H1 (cell line): Measurements from ENCODE around the gene ENPP1. TPM values are rescaled to one million over a fixed set of nuclear protein-coding genes. Genes with fewer than 3 reads are reported as not detected.

Experiments used
- EZH2 ChIP-seq: fragments of 200-600 bp; sonication (generic); IDR thresholded peaks from 2 replicates; pipeline ENCODE4 v1.7.1; 2012; ENCODE audit warnings: low read depth, mild to moderate bottlenecking, moderate library complexity, low read length, inconsistent platforms; ENCODE audit not compliant: severe bottlenecking
- HDAC2 ChIP-seq, 2 experiments: fragments of 300-600 bp in 1 of 2; sonication (generic) in 1 of 2; IDR thresholded peaks; 2 replicates each; pipeline ENCODE4 v1.6.1; 2011 to 2012; ENCODE audit warnings: low read depth in 2 of 2, low read length in 2 of 2, mild to moderate bottlenecking in 2 of 2, moderate library complexity in 2 of 2, borderline replicate concordance in 1 of 2, inconsistent platforms in 1 of 2
- SRF ChIP-seq: IDR thresholded peaks from 2 replicates; pipeline ENCODE4 v1.6.1; 2011; ENCODE audit warnings: mild to moderate bottlenecking, low read depth, low read length, moderate library complexity
- polyA plus RNA-seq, 7 experiments: library from polyadenylated mRNA; depleted of rRNA in 3 of 7; stranded (reverse) in 5 of 7; unstranded in 2 of 7; fragments of >200 nt in 5 of 7; fragments of 200-250 nt in 2 of 7; gene quantifications; 1 replicate in 5 of 7; 2 replicates in 1 of 7; 4 replicates in 1 of 7; pipeline versions ENCODE4 v1.2.1 to v1.2.3, GENCODE V29; 2011 to 2013; ENCODE audit warnings: missing spikeins in 2 of 7, mixed read lengths in 2 of 7
- total RNA-seq: library from RNA; stranded (reverse); fragmentation: NEBNext Ultra II Directional; extraction: Animal tissue kit (Norgen Biotek cat#: 25700); gene quantifications from 2 replicates; pipeline ENCODE4 v1.2.1, GENCODE V29; 2021
- TF ChIP-seq, protein P1 (sequence below): fragments of 300-600 bp; sonication (generic); IDR thresholded peaks from 2 replicates; pipeline ENCODE4 v1.7.1; 2012; ENCODE audit warnings: low read length, moderate library complexity, mild to moderate bottlenecking, inconsistent platforms; ENCODE audit not compliant: insufficient replicate concordance

Gene ENPP1
- total and polyA plus RNA-seq, 2 of the 8 experiments (the other 6 are each of a cell fraction or from before 2014, with no cell fraction given): 10.1 to 39.1 TPM

DNA sequence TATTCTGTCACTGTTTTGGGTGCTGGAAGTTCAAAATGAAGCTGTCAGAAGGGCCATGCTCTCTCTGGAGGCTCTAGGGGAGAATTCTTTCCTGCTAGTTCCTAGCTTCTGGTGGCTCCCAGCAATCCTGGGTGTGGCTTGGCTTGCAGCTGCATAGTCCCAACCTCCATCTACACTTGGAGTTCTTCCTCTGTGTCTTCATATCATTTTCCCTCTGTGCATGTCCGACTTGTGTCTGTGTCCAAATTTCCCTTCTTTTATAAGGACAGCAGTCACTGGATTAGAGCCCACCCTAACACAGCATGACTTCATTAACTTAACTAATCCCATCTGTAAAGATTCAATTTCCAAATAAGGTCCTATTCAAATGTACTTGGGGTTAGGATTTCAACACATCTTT is 23.3 kb upstream of the ENPP1 start (continued):
- TF ChIP-seq, protein P1, sequence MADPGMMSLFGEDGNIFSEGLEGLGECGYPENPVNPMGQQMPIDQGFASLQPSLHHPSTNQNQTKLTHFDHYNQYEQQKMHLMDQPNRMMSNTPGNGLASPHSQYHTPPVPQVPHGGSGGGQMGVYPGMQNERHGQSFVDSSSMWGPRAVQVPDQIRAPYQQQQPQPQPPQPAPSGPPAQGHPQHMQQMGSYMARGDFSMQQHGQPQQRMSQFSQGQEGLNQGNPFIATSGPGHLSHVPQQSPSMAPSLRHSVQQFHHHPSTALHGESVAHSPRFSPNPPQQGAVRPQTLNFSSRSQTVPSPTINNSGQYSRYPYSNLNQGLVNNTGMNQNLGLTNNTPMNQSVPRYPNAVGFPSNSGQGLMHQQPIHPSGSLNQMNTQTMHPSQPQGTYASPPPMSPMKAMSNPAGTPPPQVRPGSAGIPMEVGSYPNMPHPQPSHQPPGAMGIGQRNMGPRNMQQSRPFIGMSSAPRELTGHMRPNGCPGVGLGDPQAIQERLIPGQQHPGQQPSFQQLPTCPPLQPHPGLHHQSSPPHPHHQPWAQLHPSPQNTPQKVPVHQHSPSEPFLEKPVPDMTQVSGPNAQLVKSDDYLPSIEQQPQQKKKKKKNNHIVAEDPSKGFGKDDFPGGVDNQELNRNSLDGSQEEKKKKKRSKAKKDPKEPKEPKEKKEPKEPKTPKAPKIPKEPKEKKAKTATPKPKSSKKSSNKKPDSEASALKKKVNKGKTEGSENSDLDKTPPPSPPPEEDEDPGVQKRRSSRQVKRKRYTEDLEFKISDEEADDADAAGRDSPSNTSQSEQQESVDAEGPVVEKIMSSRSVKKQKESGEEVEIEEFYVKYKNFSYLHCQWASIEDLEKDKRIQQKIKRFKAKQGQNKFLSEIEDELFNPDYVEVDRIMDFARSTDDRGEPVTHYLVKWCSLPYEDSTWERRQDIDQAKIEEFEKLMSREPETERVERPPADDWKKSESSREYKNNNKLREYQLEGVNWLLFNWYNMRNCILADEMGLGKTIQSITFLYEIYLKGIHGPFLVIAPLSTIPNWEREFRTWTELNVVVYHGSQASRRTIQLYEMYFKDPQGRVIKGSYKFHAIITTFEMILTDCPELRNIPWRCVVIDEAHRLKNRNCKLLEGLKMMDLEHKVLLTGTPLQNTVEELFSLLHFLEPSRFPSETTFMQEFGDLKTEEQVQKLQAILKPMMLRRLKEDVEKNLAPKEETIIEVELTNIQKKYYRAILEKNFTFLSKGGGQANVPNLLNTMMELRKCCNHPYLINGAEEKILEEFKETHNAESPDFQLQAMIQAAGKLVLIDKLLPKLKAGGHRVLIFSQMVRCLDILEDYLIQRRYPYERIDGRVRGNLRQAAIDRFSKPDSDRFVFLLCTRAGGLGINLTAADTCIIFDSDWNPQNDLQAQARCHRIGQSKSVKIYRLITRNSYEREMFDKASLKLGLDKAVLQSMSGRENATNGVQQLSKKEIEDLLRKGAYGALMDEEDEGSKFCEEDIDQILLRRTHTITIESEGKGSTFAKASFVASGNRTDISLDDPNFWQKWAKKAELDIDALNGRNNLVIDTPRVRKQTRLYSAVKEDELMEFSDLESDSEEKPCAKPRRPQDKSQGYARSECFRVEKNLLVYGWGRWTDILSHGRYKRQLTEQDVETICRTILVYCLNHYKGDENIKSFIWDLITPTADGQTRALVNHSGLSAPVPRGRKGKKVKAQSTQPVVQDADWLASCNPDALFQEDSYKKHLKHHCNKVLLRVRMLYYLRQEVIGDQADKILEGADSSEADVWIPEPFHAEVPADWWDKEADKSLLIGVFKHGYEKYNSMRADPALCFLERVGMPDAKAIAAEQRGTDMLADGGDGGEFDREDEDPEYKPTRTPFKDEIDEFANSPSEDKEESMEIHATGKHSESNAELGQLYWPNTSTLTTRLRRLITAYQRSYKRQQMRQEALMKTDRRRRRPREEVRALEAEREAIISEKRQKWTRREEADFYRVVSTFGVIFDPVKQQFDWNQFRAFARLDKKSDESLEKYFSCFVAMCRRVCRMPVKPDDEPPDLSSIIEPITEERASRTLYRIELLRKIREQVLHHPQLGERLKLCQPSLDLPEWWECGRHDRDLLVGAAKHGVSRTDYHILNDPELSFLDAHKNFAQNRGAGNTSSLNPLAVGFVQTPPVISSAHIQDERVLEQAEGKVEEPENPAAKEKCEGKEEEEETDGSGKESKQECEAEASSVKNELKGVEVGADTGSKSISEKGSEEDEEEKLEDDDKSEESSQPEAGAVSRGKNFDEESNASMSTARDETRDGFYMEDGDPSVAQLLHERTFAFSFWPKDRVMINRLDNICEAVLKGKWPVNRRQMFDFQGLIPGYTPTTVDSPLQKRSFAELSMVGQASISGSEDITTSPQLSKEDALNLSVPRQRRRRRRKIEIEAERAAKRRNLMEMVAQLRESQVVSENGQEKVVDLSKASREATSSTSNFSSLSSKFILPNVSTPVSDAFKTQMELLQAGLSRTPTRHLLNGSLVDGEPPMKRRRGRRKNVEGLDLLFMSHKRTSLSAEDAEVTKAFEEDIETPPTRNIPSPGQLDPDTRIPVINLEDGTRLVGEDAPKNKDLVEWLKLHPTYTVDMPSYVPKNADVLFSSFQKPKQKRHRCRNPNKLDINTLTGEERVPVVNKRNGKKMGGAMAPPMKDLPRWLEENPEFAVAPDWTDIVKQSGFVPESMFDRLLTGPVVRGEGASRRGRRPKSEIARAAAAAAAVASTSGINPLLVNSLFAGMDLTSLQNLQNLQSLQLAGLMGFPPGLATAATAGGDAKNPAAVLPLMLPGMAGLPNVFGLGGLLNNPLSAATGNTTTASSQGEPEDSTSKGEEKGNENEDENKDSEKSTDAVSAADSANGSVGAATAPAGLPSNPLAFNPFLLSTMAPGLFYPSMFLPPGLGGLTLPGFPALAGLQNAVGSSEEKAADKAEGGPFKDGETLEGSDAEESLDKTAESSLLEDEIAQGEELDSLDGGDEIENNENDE: no peak
- TF ChIP-seq EZH2: no peak
- TF ChIP-seq SRF: no peak
- no peak for TF ChIP-seq HDAC2 (IDR thresholded peaks at IDR 0.05; ENCODE audit: borderline replicate concordance in 1 of 2, low read depth in 2 of 2, low read length in 2 of 2)
